ENCODE data around the gene SLC14A1.
A peak's percentile ranks its signal among the peaks of the same experiment; 100 is the strongest.

The SLC14A1 gene

DNA sequence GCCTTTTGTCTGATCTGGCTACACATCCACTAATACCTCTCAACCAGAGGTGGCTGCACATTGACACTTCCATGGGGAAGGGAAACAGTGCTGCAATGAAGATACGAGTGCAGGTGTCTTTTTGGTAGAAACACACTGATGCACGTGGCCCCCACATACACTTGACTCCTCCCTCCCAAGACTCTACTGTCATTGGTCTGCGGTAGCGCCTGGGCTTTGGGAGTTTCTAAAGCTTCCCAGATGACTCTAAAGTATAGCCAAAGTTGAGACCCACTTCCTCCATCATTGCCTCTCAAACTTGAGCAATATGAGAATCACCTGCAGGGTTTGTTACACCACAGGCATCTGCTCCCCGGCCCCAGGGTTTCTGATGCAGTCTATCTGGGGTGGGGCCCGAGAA, 11.0 kb downstream of the SLC14A1 start:
- Histone ChIP-seq H3K27me3 (ENCODE audit: insufficient read depth, low read length, poor library complexity, severe bottlenecking) (no peaks in the 10 kb centered on the region), H2AFZ (ENCODE audit: low read length) (no peak overlapping the region), H3K4me1 (ENCODE audit: insufficient read depth, low read length, poor library complexity, severe bottlenecking) (no peaks in the 10 kb centered on the region), H3K9me3 (ENCODE audit: insufficient read depth, low read depth, low read length) (no peaks in the 10 kb centered on the region), H4K20me1 (ENCODE audit: insufficient read depth, low read length, poor library complexity, severe bottlenecking) (no peaks in the 10 kb centered on the region), H3K4me2 (ENCODE audit: low read depth, low read length, poor library complexity, severe bottlenecking) (no peak overlapping the region), H3K4me3 (ENCODE audit: low read length, poor library complexity, severe bottlenecking) (no peak overlapping the region), H3F3A (ENCODE audit: low read depth) (no peaks in the 10 kb centered on the region), H3K9ac (ENCODE audit: low read depth, low read length, poor library complexity, severe bottlenecking) (no peak overlapping the region), H3K36me3 (ENCODE audit: insufficient read depth, low read length) (no peaks in the 10 kb centered on the region), H3K9me2 (replicated peaks; ENCODE audit: low read depth, low read length) (no peaks in the 10 kb centered on the region), H3K79me2 (ENCODE audit: insufficient read depth, low read length) (no peaks in the 10 kb centered on the region)
- TF ChIP-seq EZH2phosphoT487 (IDR thresholded peaks at IDR 0.05; ENCODE audit: borderline replicate concordance), result no peak
- TF ChIP-seq, protein P1, sequence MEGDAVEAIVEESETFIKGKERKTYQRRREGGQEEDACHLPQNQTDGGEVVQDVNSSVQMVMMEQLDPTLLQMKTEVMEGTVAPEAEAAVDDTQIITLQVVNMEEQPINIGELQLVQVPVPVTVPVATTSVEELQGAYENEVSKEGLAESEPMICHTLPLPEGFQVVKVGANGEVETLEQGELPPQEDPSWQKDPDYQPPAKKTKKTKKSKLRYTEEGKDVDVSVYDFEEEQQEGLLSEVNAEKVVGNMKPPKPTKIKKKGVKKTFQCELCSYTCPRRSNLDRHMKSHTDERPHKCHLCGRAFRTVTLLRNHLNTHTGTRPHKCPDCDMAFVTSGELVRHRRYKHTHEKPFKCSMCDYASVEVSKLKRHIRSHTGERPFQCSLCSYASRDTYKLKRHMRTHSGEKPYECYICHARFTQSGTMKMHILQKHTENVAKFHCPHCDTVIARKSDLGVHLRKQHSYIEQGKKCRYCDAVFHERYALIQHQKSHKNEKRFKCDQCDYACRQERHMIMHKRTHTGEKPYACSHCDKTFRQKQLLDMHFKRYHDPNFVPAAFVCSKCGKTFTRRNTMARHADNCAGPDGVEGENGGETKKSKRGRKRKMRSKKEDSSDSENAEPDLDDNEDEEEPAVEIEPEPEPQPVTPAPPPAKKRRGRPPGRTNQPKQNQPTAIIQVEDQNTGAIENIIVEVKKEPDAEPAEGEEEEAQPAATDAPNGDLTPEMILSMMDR (conservative IDR thresholded peaks at IDR 0.05; ENCODE audit: low read length), result no peak

GRCh38 chr18:45738660-45739059, 14.7 kb downstream of the SLC14A1 start:
- Histone ChIP-seq H3K4me1 (ENCODE audit: insufficient read depth, low read length, poor library complexity, severe bottlenecking) (no peaks in the 10 kb centered on the region), H2AFZ (ENCODE audit: low read length) (no peak overlapping the region), H3F3A (ENCODE audit: low read depth) (no peaks in the 10 kb centered on the region), H3K36me3 (ENCODE audit: insufficient read depth, low read length) (no peaks in the 10 kb centered on the region), H3K9me2 (replicated peaks; ENCODE audit: low read depth, low read length) (no peaks in the 10 kb centered on the region), H3K4me3 (ENCODE audit: low read length, poor library complexity, severe bottlenecking) (no peak overlapping the region), H3K9me3 (ENCODE audit: insufficient read depth, low read depth, low read length) (no peaks in the 10 kb centered on the region), H4K20me1 (ENCODE audit: insufficient read depth, low read length, poor library complexity, severe bottlenecking) (no peaks in the 10 kb centered on the region), H3K4me2 (ENCODE audit: low read depth, low read length, poor library complexity, severe bottlenecking) (no peak overlapping the region), H3K9ac (ENCODE audit: low read depth, low read length, poor library complexity, severe bottlenecking) (peak overlapping the region; percentile 2), H3K79me2 (ENCODE audit: insufficient read depth, low read length) (no peaks in the 10 kb centered on the region), H3K27me3 (ENCODE audit: insufficient read depth, low read length, poor library complexity, severe bottlenecking) (no peaks in the 10 kb centered on the region)
- no peak for TF ChIP-seq EZH2phosphoT487 (IDR thresholded peaks at IDR 0.05; ENCODE audit: borderline replicate concordance)
- TF ChIP-seq, protein P1 (conservative IDR thresholded peaks at IDR 0.05; ENCODE audit: low read length), result peak; percentile 57

GRCh38 chr18:45739268-45739667, 15.3 kb downstream of the SLC14A1 start:
- Histone ChIP-seq H4K20me1 (ENCODE audit: insufficient read depth, low read length, poor library complexity, severe bottlenecking) (no peaks in the 10 kb centered on the region), H3K4me1 (ENCODE audit: insufficient read depth, low read length, poor library complexity, severe bottlenecking) (no peaks in the 10 kb centered on the region), H3K9ac (ENCODE audit: low read depth, low read length, poor library complexity, severe bottlenecking) (peak overlapping the region; percentile 2), H3K36me3 (ENCODE audit: insufficient read depth, low read length) (no peaks in the 10 kb centered on the region), H3K4me2 (ENCODE audit: low read depth, low read length, poor library complexity, severe bottlenecking) (no peak overlapping the region), H3K4me3 (ENCODE audit: low read length, poor library complexity, severe bottlenecking) (no peak overlapping the region), H3F3A (ENCODE audit: low read depth) (no peaks in the 10 kb centered on the region), H3K27me3 (ENCODE audit: insufficient read depth, low read length, poor library complexity, severe bottlenecking) (no peaks in the 10 kb centered on the region), H2AFZ (ENCODE audit: low read length) (no peak overlapping the region), H3K79me2 (ENCODE audit: insufficient read depth, low read length) (no peaks in the 10 kb centered on the region), H3K9me2 (replicated peaks; ENCODE audit: low read depth, low read length) (no peaks in the 10 kb centered on the region), H3K9me3 (ENCODE audit: insufficient read depth, low read depth, low read length) (no peaks in the 10 kb centered on the region)
- TF ChIP-seq, protein P1 (conservative IDR thresholded peaks at IDR 0.05; ENCODE audit: low read length), result no peak
- no peak for TF ChIP-seq EZH2phosphoT487 (IDR thresholded peaks at IDR 0.05; ENCODE audit: borderline replicate concordance)

Data from Loucy (cell line).